Activated CD4-positive, alpha-beta T cell treated with anti-CD3 and anti-CD28 coated beads, Interleukin-2, amount 50 U/mL, for 24 hours (primary cell): ENCODE measurements around the gene ATP11A.

ENCODE experiments used
- DNase-seq, 2 donors: peaks; one replicate each; pipeline ENCODE4 v3.0.0-alpha.2; 2020; ENCODE audit warnings: low read depth in 1 of 2, low spot score in 1 of 2

The ATP11A gene

DNA sequence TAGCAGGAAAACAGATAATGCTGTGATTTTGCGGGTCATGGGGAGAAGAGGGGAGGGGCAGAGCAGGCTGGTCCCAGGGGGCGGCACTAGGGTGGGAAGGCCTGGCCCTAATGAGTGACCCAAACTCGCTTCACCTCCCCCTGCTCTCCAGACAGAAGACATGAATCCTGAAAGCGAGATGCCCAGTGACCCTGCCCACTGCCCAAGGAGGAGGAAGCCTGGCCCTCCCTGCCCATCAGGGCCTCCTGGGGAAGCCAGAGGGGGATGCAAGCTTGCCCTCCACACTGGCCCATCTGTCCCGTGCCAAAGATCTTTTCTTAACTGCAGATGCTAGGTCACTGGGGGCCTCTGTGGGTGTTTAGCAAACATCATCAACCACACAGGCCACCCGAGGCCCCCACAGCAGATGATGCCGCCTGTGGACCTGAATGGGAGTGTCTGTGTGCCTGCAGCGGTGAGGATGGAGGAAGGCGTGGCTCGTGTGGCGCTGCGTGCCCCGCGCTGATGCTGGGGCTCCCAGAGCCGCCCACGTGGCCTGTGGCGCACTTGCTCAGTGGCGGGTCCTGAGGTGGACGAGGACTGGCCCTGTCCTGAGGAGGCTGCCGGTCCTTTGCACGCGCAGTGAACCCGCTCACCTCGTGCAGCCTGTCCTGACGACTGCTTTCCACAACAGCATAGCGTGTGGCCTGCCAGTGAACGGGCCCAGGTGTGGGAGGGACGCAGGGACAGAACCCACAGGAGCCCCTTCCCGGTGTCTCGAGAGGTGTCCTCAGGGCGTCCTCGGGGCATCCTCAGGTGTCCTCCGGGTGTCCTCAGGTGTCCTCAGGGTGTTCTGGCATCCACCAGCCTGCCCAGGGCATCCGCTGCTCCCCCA, 198.6 kb downstream of the ATP11A start:
- no peak for DNase-seq

- no peak for DNase-seq
Observed at GRCh38 chr13:112889351-112890290, 199.8 kb downstream of the ATP11A start.

GRCh38 chr13:112890316-112891145, 200.7 kb downstream of the ATP11A start:
- no peak for DNase-seq

DNA sequence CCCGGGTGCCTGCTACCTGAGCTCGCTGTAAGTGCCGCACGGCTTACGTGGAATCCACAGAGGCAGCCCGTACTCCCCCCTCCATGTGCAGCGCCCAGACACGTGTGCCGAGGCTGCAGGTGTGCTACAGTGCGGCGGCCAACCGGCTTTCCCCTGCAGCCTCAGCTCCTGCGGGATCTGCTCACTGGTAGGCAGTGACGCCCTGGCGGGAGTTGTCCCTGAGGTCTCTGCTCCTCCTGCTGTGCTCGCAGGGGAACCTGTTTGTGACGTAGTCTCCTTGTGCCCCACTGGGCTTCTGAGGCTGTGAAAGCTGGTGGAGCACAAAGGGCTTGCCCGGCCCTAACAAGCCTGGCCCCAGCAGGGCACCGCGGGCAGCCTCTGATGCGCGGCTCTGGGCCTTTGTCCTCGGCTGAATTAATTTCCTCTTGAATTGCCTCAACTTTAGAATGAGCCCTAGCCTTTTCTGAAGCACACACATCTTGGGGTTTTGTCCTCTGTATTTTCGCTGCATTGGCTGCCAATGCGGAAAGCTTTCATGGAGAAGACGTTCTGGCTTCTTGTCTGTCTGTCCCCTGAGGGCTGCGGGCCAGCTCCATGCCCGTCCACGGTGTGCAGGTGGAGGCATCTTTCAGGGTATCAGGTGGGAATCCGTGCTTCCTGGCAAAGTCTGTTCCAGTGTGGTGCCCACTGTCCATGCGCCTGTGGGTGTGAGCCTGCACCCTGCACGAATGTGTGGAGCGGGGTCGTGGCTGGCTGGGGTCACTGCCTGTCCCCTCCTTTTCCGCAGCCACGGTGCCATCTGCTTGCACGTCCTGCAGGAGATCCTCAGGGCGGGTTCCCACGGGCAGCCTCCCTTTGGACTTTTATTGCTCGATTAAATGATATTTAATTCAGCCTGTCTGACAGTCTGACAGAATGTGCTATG, 201.9 kb downstream of the ATP11A start:
- no peak for DNase-seq

DNA sequence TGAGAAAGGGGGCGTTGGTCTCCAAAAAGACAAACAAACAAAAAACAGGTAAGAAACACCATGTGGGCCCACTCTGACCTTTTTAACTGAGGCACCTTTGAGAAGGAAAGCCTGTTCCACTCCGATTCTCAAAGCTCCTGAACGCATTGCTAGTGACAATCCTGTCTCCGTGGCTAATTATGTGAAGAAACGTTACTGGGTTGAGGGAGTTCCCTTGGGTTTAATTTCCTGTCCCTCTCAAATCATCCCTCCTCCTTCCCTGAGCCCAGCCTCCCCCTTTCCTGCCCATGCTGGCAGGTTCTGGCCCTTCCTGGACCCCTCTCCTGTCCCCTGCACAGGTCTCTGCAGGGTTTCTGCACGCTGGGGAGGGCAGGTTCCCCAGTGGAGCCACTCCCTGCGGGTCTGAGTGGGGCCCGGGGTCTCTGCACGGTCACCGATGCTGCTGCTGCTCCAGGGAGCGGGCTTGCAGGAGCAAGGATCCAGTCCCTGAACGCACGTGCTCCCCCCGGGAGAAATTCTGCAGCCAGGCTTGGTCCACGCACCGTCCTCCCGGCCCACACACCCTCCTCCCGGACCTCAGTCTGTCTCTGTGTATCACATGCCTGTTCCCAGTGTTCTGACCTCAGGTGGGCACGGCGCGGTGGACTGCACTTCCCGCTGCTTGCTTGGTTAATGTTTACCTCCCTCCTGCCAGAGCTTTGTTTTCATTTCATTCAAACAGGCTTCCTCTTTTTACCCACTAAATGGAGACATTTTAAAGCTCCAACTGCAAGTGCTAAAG, 202.8 kb downstream of the ATP11A start:
- DNase-seq = no peak

GRCh38 chr13:112893207-112893569, 203.3 kb downstream of the ATP11A start:
- DNase-seq = no peak

GRCh38 chr13:112893570-112894422, 204.0 kb downstream of the ATP11A start:
- no peak for DNase-seq

- DNase-seq = no peak
Observed at GRCh38 chr13:112894423-112894672, 204.5 kb downstream of the ATP11A start.

- DNase-seq = no peak
Observed at GRCh38 chr13:112894673-112895481, 205.0 kb downstream of the ATP11A start.

DNA sequence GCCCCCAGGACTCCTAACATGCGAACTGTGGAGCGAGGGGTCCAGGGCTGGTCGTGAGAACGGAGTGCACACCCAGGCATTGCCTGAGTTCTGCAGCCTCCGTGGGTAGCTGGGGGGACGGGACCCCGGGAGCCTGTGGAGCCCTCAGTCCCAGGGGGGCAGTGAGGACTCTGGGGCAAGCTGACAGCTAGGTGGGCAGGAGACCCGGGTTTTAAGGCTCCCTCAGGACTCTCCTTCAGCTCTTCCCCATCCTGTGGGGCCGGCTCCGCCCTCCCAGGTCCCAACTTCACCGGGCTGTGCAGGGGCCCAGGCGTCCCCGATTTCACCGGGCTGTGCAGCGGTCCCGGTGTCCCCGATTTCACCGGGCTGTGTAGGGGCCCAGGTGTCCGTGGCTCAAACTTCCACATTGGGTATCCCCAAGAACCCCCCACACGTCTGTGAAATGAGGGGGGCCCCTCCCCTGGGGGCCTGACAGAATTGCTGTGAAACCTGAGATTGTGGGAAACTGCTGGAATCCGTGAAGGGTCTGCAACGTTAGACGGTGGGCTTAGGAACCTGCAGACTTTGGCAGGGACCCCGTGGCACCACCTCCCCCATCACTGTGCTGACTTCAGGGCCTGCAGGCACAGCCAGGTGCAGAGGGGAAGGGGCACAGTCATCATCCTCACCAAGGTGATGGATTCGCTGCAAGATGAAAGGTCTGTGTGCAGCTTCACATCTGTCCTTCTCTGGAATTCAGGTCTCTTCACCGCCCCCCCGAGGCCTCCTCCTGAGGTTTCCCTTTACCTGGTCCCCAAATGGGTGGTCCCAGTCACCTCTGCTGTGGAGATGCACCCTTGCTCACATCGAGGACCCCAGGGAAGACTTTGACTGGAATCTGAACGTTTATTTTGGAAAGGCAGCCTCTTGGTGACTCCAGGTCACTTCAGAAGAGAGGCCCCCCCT, 206.0 kb downstream of the ATP11A start:
- no peak for DNase-seq

DNA sequence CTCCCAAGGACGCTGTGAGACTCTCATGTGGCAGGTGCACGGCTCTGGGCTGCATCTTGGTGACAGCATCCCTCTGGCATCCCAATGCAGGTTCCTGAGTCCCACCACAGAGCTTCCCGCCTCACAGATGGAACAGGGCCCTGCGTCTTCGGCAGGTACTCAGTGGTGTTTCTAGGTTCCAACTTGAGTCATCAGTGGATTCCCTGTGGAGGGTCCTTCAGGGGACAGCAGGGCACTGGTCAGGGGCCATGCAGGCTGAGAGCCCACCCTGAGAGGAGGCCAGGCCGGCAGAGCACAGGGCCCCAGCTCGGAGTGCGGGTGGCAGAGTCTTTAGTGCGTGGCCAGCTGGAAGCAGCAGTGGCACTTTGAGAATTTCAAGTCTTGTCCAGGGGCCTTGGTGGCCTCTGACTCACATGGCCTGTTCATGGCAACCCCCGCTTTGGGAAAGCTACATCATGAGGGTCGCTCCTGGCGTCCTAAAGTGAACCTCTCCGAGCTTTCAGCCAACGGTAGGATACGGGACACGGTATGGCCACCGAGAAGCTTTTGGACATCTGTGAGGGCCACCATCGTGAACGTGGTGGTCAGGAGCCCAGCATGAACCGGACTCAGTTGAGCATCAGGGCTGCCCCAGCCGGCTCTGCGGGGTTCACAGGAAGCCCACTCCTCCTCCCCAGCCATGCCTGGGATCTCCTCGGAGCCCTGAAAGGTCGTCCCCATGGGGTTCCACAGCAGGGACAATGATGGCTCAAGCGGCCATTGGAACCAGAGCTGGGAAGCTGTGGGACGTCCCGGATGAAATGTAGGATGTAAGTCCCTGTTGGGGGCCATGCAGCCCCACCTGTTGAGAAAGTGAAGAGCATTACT, 207.1 kb downstream of the ATP11A start:
- DNase-seq = no peak

DNA sequence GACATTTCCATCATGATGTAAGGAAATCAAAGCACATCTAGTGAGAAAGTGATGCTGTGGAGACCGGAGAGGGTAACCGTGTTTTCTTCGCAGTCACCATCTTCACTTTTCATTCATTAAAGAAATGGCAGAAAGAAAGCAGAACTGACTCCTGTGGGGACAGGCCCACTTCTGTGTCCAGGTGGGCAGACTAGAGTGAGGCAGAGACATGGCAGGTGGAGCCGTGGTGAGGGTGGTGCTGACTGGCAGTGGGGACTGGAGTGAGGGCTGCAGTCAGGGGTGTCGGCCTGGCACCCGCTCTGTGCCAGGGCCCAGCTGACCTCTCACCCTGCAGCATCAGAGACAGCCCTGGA, 207.7 kb downstream of the ATP11A start:
- DNase-seq = no peak

- no peak for DNase-seq
Observed at GRCh38 chr13:112897956-112898620, 208.2 kb downstream of the ATP11A start.

- no peak for DNase-seq
Observed at GRCh38 chr13:112898621-112899280, 208.9 kb downstream of the ATP11A start.
